H9 (cell line): ENCODE data around the gene RABGAP1L. TPM values are rescaled to one million over a fixed set of nuclear protein-coding genes. Genes with fewer than 3 reads are reported as not detected.

ENCODE experiments used
- DNase-seq: peaks from one replicate; pipeline ENCODE4 v3.0.0-alpha.2; 2017
- H2AFZ ChIP-seq: one replicate; pipeline ENCODE4 v1.6.1; 2013; ENCODE audit warnings: mild to moderate bottlenecking, low read length, control low read depth, moderate library complexity
- H2AK5ac ChIP-seq: 2 replicates; pipeline ENCODE4 v1.6.1; 2013; ENCODE audit warnings: low read length, control low read depth, mixed read lengths; ENCODE audit not compliant: insufficient read length
- H2BK120ac ChIP-seq: one replicate; pipeline ENCODE4 v1.6.1; 2013; ENCODE audit warnings: low read depth, mild to moderate bottlenecking, low read length, control low read depth, inconsistent platforms; ENCODE audit not compliant: poor library complexity, severe bottlenecking
- H2BK12ac ChIP-seq: 2 replicates; pipeline ENCODE4 v1.6.1; 2013; ENCODE audit warnings: low read length, control low read depth, mixed read lengths, low read depth; ENCODE audit not compliant: insufficient read length
- H2BK15ac ChIP-seq: 2 replicates; pipeline ENCODE4 v1.6.1; 2013; ENCODE audit warnings: low read depth, low read length, control low read depth
- H2BK20ac ChIP-seq: one replicate; pipeline ENCODE4 v1.6.1; 2013; ENCODE audit warnings: low read depth, mild to moderate bottlenecking, low read length, control low read depth, inconsistent platforms; ENCODE audit not compliant: poor library complexity, severe bottlenecking
- H2BK5ac ChIP-seq: 2 replicates; pipeline ENCODE4 v1.6.1; 2013; ENCODE audit warnings: low read length, control low read depth, mixed read lengths; ENCODE audit not compliant: insufficient read length
- H3K14ac ChIP-seq: 2 replicates; pipeline ENCODE4 v1.6.1; 2013; ENCODE audit warnings: low read length, control low read depth; ENCODE audit not compliant: insufficient read depth
- H3K18ac ChIP-seq: 2 replicates; pipeline ENCODE4 v1.6.1; 2013; ENCODE audit warnings: low read depth, mild to moderate bottlenecking, mixed read lengths, low read length, control low read depth; ENCODE audit not compliant: insufficient read length
- H3K23ac ChIP-seq: 2 replicates; pipeline ENCODE4 v1.6.1; 2013; ENCODE audit warnings: low read length, control low read depth, mixed read lengths, low read depth; ENCODE audit not compliant: insufficient read length
- H3K23me2 ChIP-seq: 2 replicates; pipeline ENCODE4 v1.6.1; 2013; ENCODE audit warnings: low read depth, mild to moderate bottlenecking, mixed read lengths, low read length, control low read depth; ENCODE audit not compliant: insufficient read length, poor library complexity, severe bottlenecking
- H3K27ac ChIP-seq: 2 replicates; pipeline ENCODE4 v1.5.1; 2013; ENCODE audit warnings: low read length, control low read depth, mixed read lengths, low read depth; ENCODE audit not compliant: insufficient read length
- H3K27me3 ChIP-seq: 2 replicates; pipeline ENCODE4 v1.6.1; 2013; ENCODE audit warnings: low read length, control low read depth, inconsistent platforms; ENCODE audit not compliant: insufficient read depth
- H3K4ac ChIP-seq: 2 replicates; pipeline ENCODE4 v1.6.1; 2013; ENCODE audit warnings: low read depth, mild to moderate bottlenecking, control low read depth, inconsistent platforms, low read length, moderate library complexity
- H3K4me1 ChIP-seq: 2 replicates; pipeline ENCODE4 v1.6.1; 2013; ENCODE audit warnings: low read length, control low read depth, inconsistent platforms; ENCODE audit not compliant: insufficient read depth
- H3K4me2 ChIP-seq: 2 replicates; pipeline ENCODE4 v1.6.1; 2013; ENCODE audit warnings: low read length, control low read depth, mixed read lengths; ENCODE audit not compliant: insufficient read length, insufficient read depth
- H3K56ac ChIP-seq: 2 replicates; pipeline ENCODE4 v1.6.1; 2013; ENCODE audit warnings: low read depth, mild to moderate bottlenecking, mixed read lengths, low read length, control low read depth; ENCODE audit not compliant: insufficient read length
- H3K79me1 ChIP-seq: 2 replicates; pipeline ENCODE4 v1.6.1; 2013; ENCODE audit warnings: low read depth, mild to moderate bottlenecking, moderate library complexity, low read length, control low read depth, inconsistent platforms; ENCODE audit not compliant: insufficient read depth, poor library complexity, severe bottlenecking
- H3K79me2 ChIP-seq: 2 replicates; pipeline ENCODE4 v1.6.1; 2013; ENCODE audit warnings: low read length, control low read depth, inconsistent platforms; ENCODE audit not compliant: insufficient read depth
- H3K9ac ChIP-seq: 2 replicates; pipeline ENCODE4 v1.6.1; 2013; ENCODE audit warnings: low read length, control low read depth, mixed read lengths; ENCODE audit not compliant: insufficient read length; ENCODE audit errors: extremely low read depth
- H3K9me3 ChIP-seq: one replicate; pipeline ENCODE4 v1.6.1; 2013; ENCODE audit warnings: low read depth, low read length, inconsistent platforms; ENCODE audit not compliant: control insufficient read depth
- H3T11ph ChIP-seq: one replicate; pipeline ENCODE4 v1.6.1; 2013; ENCODE audit warnings: mild to moderate bottlenecking, low read length, control low read depth, inconsistent platforms
- H4K20me1 ChIP-seq: one replicate; pipeline ENCODE4 v1.6.1; 2013; ENCODE audit not compliant: control insufficient read depth, insufficient read length, insufficient read depth
- H4K5ac ChIP-seq: 2 replicates; pipeline ENCODE4 v1.6.1; 2013; ENCODE audit warnings: low read depth, mild to moderate bottlenecking, mixed read lengths, low read length, control low read depth; ENCODE audit not compliant: insufficient read length
- H4K8ac ChIP-seq: replicated peaks from 2 replicates; pipeline ENCODE4 v1.6.1; 2013; ENCODE audit warnings: low read length, control low read depth, mixed read lengths, low read depth; ENCODE audit not compliant: insufficient read length
- H4K91ac ChIP-seq: 2 replicates; pipeline ENCODE4 v1.6.1; 2013; ENCODE audit warnings: low read depth, mild to moderate bottlenecking, moderate library complexity, mixed read lengths, low read length, control low read depth; ENCODE audit not compliant: insufficient read length
- H3K27ac Mint-ChIP-seq, 3 experiments: 2 replicates in 2 of 3; 3 replicates in 1 of 3; pipeline ENCODE4 v1.8.0; 2020 to 2021; ENCODE audit warnings: mixed read lengths in 3 of 3, mild to moderate bottlenecking in 1 of 3, moderate library complexity in 1 of 3
- H3K27me3 Mint-ChIP-seq: 2 replicates; pipeline ENCODE4 v1.8.0; 2021; ENCODE audit warnings: low read depth, mild to moderate bottlenecking, moderate library complexity, mixed read lengths
- H3K36me3 Mint-ChIP-seq, 3 experiments: 2 replicates in 2 of 3; 3 replicates in 1 of 3; pipeline ENCODE4 v1.8.0; 2020 to 2021; ENCODE audit warnings: low read depth in 3 of 3, mixed read lengths in 3 of 3; ENCODE audit not compliant: insufficient read depth in 1 of 3
- H3K4me1 Mint-ChIP-seq, 2 experiments: 2 replicates each; pipeline ENCODE4 v1.8.0; 2020; ENCODE audit warnings: mixed read lengths in 2 of 2
- H3K4me3 Mint-ChIP-seq, 2 experiments: 2 replicates in 1 of 2; 3 replicates in 1 of 2; pipeline ENCODE4 v1.8.0; 2020 to 2021; ENCODE audit warnings: mild to moderate bottlenecking in 2 of 2, mixed read lengths in 2 of 2, moderate library complexity in 1 of 2
- H3K9me3 Mint-ChIP-seq, 2 experiments: 2 replicates in 1 of 2; 3 replicates in 1 of 2; pipeline ENCODE4 v1.8.0; 2020; ENCODE audit warnings: mild to moderate bottlenecking in 2 of 2, mixed read lengths in 2 of 2, moderate library complexity in 1 of 2
- WGBS: extraction: QIAGEN DNeasy Blood & Tissue Kit; methylation state at CpG from one replicate; pipeline ENCODE4 v1.1.7; 2013; ENCODE audit warnings: missing lambda C conversion rate, low lambda C conversion rate, mixed read lengths; ENCODE audit not compliant: insufficient read length; ENCODE audit errors: extremely low coverage; 5-methylcytosine and 5-hydroxymethylcytosine counted together
- total RNA-seq: library from RNA; stranded (reverse); gene quantifications from 2 replicates; pipeline ENCODE4 v1.2.1, GENCODE V29; 2021
- TF ChIP-seq, protein P1 (sequence below): fragments of 200-600 bp; sonication (generic); conservative IDR thresholded peaks from 3 replicates; pipeline ENCODE4 v1.8.0; 2021; ENCODE audit warnings: antibody characterized with exemption, mild to moderate bottlenecking

Gene RABGAP1L
- total RNA-seq, 1 experiment from 2014 or later, result 147 TPM

DNA sequence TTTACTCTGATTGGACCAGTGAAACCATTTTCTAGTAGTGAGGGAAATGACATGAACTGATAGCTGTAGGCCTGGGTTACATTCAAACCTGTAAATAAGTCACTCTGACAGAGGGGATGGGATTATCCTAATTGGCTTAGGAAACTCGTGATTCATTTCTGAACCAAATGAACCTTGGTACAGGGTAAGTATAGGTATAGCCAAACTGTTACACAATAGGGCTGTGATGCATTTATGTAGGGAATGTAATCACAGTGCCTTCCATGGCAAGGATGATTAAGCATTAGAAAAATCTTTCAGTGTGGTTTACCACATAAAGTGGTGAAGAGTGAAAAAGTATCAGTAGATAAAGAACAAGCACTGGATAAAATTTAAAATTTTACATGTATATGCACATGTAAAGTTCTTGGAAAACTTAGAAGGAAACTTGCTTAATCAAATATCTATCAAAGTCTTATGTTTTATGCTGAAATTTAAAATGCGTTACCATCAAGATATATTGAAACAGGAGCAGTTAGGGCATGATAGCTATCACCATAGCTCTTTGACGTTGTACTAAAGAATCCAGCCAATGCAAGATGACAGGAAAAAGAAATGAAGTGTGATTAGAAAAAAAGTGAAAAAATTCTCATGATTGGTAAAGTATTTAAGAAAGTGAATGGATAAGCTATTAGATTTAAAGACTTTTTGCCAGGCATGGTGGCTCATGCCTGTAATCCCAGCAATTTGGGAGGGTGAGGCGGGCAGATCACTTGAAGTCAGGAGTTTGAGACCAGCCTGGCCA, 63.0 kb downstream of the RABGAP1L start:
- no peak overlapping the region for H3K4ac ChIP-seq
- Mint-ChIP-seq H3K9me3 (peaks cover 6 to 9% of the 10 kb centered on the region in 2 experiments), H3K27ac (no peak overlapping the region), H3K36me3 (peaks cover 15 to 18% (median 16%) of the 10 kb centered on the region in 3 experiments), H3K4me1 (no peaks in the 10 kb centered on the region), H3K27me3 (no peaks in the 10 kb centered on the region), H3K4me3 (no peak overlapping the region)
- no peak overlapping the region for H2BK120ac ChIP-seq
- no peak overlapping the region for H2BK5ac ChIP-seq
- H3K9me3 ChIP-seq, result no peaks in the 10 kb centered on the region
- no peaks in the 10 kb centered on the region for H4K20me1 ChIP-seq
- no peak overlapping the region for H2BK15ac ChIP-seq
- H3K23me2 ChIP-seq, result no peaks in the 10 kb centered on the region
- H3K79me1 ChIP-seq, result no peaks in the 10 kb centered on the region
- H4K8ac ChIP-seq, result no peak overlapping the region
- no peak overlapping the region for H2AK5ac ChIP-seq
- H3T11ph ChIP-seq, result no peak overlapping the region
- no peak overlapping the region for H2AFZ ChIP-seq
- no peak overlapping the region for H3K4me2 ChIP-seq
- H3K27me3 ChIP-seq, result no peaks in the 10 kb centered on the region
- no peak for DNase-seq
- no peak overlapping the region for H3K18ac ChIP-seq
- no peak overlapping the region for H4K91ac ChIP-seq
- H2BK20ac ChIP-seq, result no peak overlapping the region
- H3K27ac ChIP-seq, result no peak overlapping the region
- no peak overlapping the region for H4K5ac ChIP-seq
- no peak overlapping the region for H3K56ac ChIP-seq
- TF ChIP-seq, protein P1, sequence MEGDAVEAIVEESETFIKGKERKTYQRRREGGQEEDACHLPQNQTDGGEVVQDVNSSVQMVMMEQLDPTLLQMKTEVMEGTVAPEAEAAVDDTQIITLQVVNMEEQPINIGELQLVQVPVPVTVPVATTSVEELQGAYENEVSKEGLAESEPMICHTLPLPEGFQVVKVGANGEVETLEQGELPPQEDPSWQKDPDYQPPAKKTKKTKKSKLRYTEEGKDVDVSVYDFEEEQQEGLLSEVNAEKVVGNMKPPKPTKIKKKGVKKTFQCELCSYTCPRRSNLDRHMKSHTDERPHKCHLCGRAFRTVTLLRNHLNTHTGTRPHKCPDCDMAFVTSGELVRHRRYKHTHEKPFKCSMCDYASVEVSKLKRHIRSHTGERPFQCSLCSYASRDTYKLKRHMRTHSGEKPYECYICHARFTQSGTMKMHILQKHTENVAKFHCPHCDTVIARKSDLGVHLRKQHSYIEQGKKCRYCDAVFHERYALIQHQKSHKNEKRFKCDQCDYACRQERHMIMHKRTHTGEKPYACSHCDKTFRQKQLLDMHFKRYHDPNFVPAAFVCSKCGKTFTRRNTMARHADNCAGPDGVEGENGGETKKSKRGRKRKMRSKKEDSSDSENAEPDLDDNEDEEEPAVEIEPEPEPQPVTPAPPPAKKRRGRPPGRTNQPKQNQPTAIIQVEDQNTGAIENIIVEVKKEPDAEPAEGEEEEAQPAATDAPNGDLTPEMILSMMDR, result no peak
- H3K14ac ChIP-seq, result no peak overlapping the region
- H3K79me2 ChIP-seq, result no peaks in the 10 kb centered on the region
- no peak overlapping the region for H2BK12ac ChIP-seq
- H3K23ac ChIP-seq, result no peak overlapping the region
- peaks cover under 1% of the 10 kb centered on the region; the same call in 1 of the 2 replicates for H3K4me1 ChIP-seq
- H3K9ac ChIP-seq, result no peak overlapping the region
- no CpG with 5 or more reads among the region's 4 CpGs for WGBS
